ENCODE measurements around the gene IL16.

DNA sequence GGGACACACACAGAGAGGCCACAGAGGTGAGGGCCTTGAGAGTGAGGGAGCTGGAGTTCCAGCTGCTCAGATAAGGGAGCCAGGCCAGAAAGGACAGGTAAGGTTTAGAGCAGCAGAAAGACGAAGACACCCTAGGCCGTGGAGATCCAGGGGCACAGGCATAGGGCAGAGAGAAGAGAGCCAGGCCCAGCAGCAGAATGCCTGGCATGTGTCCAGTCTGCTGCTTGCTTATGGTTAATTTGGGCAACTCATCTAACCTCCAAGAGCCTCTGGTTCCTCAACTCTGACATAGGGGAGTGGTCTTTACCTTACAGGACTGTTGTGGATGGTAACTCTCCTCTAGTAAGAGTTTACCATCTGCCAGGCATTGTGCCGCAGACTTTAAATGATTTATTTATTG is 91.4 kb downstream of the IL16 start:
- TF ChIP-seq YY1 (IDR thresholded peaks at IDR 0.05; ENCODE audit: low read depth) (no peak), RAD21 (IDR thresholded peaks at IDR 0.05; ENCODE audit: low read depth) (no peak)
- TF ChIP-seq, protein P1, sequence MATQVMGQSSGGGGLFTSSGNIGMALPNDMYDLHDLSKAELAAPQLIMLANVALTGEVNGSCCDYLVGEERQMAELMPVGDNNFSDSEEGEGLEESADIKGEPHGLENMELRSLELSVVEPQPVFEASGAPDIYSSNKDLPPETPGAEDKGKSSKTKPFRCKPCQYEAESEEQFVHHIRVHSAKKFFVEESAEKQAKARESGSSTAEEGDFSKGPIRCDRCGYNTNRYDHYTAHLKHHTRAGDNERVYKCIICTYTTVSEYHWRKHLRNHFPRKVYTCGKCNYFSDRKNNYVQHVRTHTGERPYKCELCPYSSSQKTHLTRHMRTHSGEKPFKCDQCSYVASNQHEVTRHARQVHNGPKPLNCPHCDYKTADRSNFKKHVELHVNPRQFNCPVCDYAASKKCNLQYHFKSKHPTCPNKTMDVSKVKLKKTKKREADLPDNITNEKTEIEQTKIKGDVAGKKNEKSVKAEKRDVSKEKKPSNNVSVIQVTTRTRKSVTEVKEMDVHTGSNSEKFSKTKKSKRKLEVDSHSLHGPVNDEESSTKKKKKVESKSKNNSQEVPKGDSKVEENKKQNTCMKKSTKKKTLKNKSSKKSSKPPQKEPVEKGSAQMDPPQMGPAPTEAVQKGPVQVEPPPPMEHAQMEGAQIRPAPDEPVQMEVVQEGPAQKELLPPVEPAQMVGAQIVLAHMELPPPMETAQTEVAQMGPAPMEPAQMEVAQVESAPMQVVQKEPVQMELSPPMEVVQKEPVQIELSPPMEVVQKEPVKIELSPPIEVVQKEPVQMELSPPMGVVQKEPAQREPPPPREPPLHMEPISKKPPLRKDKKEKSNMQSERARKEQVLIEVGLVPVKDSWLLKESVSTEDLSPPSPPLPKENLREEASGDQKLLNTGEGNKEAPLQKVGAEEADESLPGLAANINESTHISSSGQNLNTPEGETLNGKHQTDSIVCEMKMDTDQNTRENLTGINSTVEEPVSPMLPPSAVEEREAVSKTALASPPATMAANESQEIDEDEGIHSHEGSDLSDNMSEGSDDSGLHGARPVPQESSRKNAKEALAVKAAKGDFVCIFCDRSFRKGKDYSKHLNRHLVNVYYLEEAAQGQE (IDR thresholded peaks at IDR 0.05; ENCODE audit: low read depth): no peak
